Hepatocyte (in vitro differentiated cells): ENCODE results near the gene SETDB2.

Experiments used
- EZH2 ChIP-seq: fragments of 200-600 bp; sonication (generic); IDR thresholded peaks from 2 replicates; pipeline ENCODE4 v1.6.1; 2016; ENCODE audit warnings: antibody characterized with exemption, mild to moderate bottlenecking, borderline replicate concordance
- EZH2phosphoT487 ChIP-seq: fragments of 200-600 bp; sonication (generic); IDR thresholded peaks from one replicate; pipeline ENCODE4 v1.6.1; 2018; ENCODE audit warnings: antibody characterized with exemption, mild to moderate bottlenecking, low read depth, moderate library complexity; ENCODE audit not compliant: unreplicated experiment, severe bottlenecking
- TF ChIP-seq, protein P1 (sequence below): fragments of 200-600 bp; sonication (generic); IDR thresholded peaks from 2 replicates; pipeline ENCODE4 v1.5.1; 2016; ENCODE audit warnings: antibody characterized with exemption, mild to moderate bottlenecking; ENCODE audit not compliant: poor library complexity

DNA sequence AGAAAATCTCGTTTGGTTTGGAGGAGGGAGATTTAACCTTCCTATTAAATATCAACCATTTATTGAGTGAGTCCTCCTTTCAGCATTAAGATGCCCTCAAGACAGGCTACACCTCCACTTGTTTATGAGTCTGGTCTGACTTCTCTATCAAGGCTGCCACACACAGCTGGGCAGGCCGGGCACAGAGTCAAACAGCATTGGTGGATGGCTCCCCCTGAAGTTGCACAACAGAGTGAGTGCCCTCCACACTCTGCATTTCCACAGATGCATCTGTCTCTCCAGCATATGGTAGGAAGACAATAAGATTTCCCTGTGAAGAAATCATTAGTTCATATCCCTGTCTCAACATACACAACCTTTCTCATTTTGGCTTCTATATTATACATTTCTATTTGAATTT, 83.0 kb downstream of the SETDB2 start:
- TF ChIP-seq EZH2 (no peak), EZH2phosphoT487 (no peak)
- TF ChIP-seq, protein P1, sequence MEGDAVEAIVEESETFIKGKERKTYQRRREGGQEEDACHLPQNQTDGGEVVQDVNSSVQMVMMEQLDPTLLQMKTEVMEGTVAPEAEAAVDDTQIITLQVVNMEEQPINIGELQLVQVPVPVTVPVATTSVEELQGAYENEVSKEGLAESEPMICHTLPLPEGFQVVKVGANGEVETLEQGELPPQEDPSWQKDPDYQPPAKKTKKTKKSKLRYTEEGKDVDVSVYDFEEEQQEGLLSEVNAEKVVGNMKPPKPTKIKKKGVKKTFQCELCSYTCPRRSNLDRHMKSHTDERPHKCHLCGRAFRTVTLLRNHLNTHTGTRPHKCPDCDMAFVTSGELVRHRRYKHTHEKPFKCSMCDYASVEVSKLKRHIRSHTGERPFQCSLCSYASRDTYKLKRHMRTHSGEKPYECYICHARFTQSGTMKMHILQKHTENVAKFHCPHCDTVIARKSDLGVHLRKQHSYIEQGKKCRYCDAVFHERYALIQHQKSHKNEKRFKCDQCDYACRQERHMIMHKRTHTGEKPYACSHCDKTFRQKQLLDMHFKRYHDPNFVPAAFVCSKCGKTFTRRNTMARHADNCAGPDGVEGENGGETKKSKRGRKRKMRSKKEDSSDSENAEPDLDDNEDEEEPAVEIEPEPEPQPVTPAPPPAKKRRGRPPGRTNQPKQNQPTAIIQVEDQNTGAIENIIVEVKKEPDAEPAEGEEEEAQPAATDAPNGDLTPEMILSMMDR: no peak
